Endothelial cell of umbilical vein (primary cell): ENCODE data around the gene STPG3. TPM values are rescaled to one million over a fixed set of nuclear protein-coding genes. Genes with fewer than 3 reads are reported as not detected.

Source experiments
- BruUV-seq: library from RNA; stranded (reverse); fragments of 400-500 nt; replicated peaks from 2 replicates; lab custom pipeline; 2021; lab: Mats Ljungman, UMichigan
- CTCF ChIA-PET: fragments of 300-600, 350-600 bp; sonication (Branson Sonifier 250); formaldehyde crosslinking; loops from one replicate; lab custom pipeline; 2021; ENCODE audit warnings: antibody characterized with exemption, inconsistent platforms; lab: Charles Lee
- POLR2A ChIA-PET: fragments of 300-600, 350-600 bp; sonication (Branson Sonifier 250); formaldehyde crosslinking; loops from one replicate; lab custom pipeline; 2021; ENCODE audit warnings: antibody characterized with exemption, inconsistent platforms; lab: Charles Lee
- DNase-seq: peaks from one replicate; pipeline ENCODE4 v3.0.0-alpha.2; 2011; ENCODE audit warnings: low read depth, low spot score
- FAIRE-seq: peaks from 2 replicates; lab custom pipeline; 2011; peaks lifted over from hg19 to GRCh38; lab: Jason Lieb, UNC
- H2AFZ ChIP-seq: 2 replicates; pipeline ENCODE4 v1.6.0; 2012; ENCODE audit warnings: low read depth, low read length, control low read depth, inconsistent platforms
- H3K27ac ChIP-seq: 2 replicates; pipeline ENCODE4 v1.5.1; 2011; ENCODE audit warnings: low read depth, mild to moderate bottlenecking, control low read depth, low read length, moderate library complexity; ENCODE audit not compliant: insufficient read depth
- H3K27me3 ChIP-seq, 2 experiments: 2 replicates each; pipeline versions ENCODE4 v1.6.0 to v1.6.1; 2011; ENCODE audit warnings: low read length in 2 of 2, mixed read lengths in 1 of 2; ENCODE audit not compliant: control insufficient read depth in 2 of 2, insufficient read depth in 2 of 2
- H3K36me3 ChIP-seq, 2 experiments: 2 replicates in 1 of 2; 3 replicates in 1 of 2; pipeline ENCODE4 v1.5.1; 2011; ENCODE audit warnings: low read length in 2 of 2, mild to moderate bottlenecking in 1 of 2, moderate library complexity in 1 of 2; ENCODE audit not compliant: control insufficient read depth in 2 of 2, insufficient read depth in 2 of 2; ENCODE audit errors: extremely low read depth in 1 of 2
- H3K4me1 ChIP-seq: 3 replicates; pipeline ENCODE4 v1.5.1; 2011; ENCODE audit warnings: mild to moderate bottlenecking, low read length; ENCODE audit not compliant: control insufficient read depth, insufficient read depth; ENCODE audit errors: extremely low read depth
- H3K4me2 ChIP-seq: 2 replicates; pipeline ENCODE4 v1.6.1; 2011; ENCODE audit warnings: low read length, control low read depth, mixed read lengths; ENCODE audit not compliant: insufficient read depth
- H3K4me3 ChIP-seq, 3 experiments: fragments of 200-600 bp in 1 of 3; sonication (generic), shearing (Covaris generic) in 1 of 3; replicated peaks in 1 of 3; 2 replicates each; pipeline ENCODE4 v1.5.1; 2011 to 2016; ENCODE audit warnings: control low read depth in 3 of 3, low read length in 3 of 3, mild to moderate bottlenecking in 2 of 3, inconsistent platforms in 1 of 3, low read depth in 1 of 3, moderate library complexity in 1 of 3; ENCODE audit not compliant: insufficient read depth in 1 of 3
- H3K79me2 ChIP-seq: 2 replicates; pipeline ENCODE4 v1.6.0; 2012; ENCODE audit warnings: low read length, inconsistent platforms; ENCODE audit not compliant: control insufficient read depth, insufficient read depth
- H3K9ac ChIP-seq: replicated peaks from 2 replicates; pipeline ENCODE3; 2011; ENCODE audit warnings: low read length, control low read depth; ENCODE audit not compliant: insufficient read depth; ENCODE audit errors: extremely low read depth
- H3K9me1 ChIP-seq: replicated peaks from 3 replicates; pipeline ENCODE4 v1.6.0; 2011; ENCODE audit warnings: mild to moderate bottlenecking, low read length; ENCODE audit not compliant: control insufficient read depth, insufficient read depth; ENCODE audit errors: extremely low read depth
- H3K9me3 ChIP-seq: replicated peaks from 2 replicates; pipeline ENCODE4 v1.5.1; 2012; ENCODE audit warnings: low read length, inconsistent platforms; ENCODE audit not compliant: control insufficient read depth, insufficient read depth
- H4K20me1 ChIP-seq: replicated peaks from 2 replicates; pipeline ENCODE3; 2011; ENCODE audit warnings: mild to moderate bottlenecking, low read length; ENCODE audit not compliant: control insufficient read depth, insufficient read depth; ENCODE audit errors: extremely low read depth
- EZH2 ChIP-seq: IDR thresholded peaks from 2 replicates; pipeline ENCODE4 v1.6.1; 2012; ENCODE audit warnings: borderline replicate concordance, low read depth, mild to moderate bottlenecking, moderate library complexity, low read length, inconsistent platforms; ENCODE audit not compliant: severe bottlenecking
- FOS ChIP-seq: IDR thresholded peaks from 2 replicates; pipeline ENCODE4 v1.6.1; 2011; ENCODE audit warnings: mild to moderate bottlenecking, low read length, moderate library complexity, borderline replicate concordance; ENCODE audit not compliant: insufficient read depth
- GATA2 ChIP-seq: IDR thresholded peaks from 2 replicates; pipeline ENCODE4 v1.7.0; 2011; ENCODE audit warnings: low read depth, mild to moderate bottlenecking, moderate library complexity, mixed read lengths, low read length; ENCODE audit not compliant: insufficient read length, insufficient read depth
- JUN ChIP-seq: IDR thresholded peaks from 2 replicates; pipeline ENCODE4 v1.6.1; 2011; ENCODE audit warnings: borderline replicate concordance, low read depth; ENCODE audit not compliant: insufficient read length, insufficient read depth
- MAX ChIP-seq: IDR thresholded peaks from 2 replicates; pipeline ENCODE4 v1.6.1; 2011; ENCODE audit not compliant: insufficient read depth, insufficient read length
- MYC ChIP-seq: IDR thresholded peaks from one replicate; pipeline ENCODE4 v1.6.1; 2011; ENCODE audit warnings: mild to moderate bottlenecking, low read depth, low read length
- POLR2A ChIP-seq: IDR thresholded peaks from 2 replicates; pipeline ENCODE4 v1.6.1; 2012; ENCODE audit warnings: low read depth, mild to moderate bottlenecking, control low read depth, low read length
- POLR2AphosphoS5 ChIP-seq: IDR thresholded peaks from 2 replicates; pipeline ENCODE4 v1.6.1; 2012; ENCODE audit warnings: low read depth, mild to moderate bottlenecking, control low read depth, low read length, moderate library complexity; ENCODE audit not compliant: insufficient read depth
- dilution Hi-C: fragments of 300-500 bp; cut with MboI; formaldehyde crosslinking; loops from one replicate; pipeline ENCODE4 v1.15.0; 2019; ENCODE audit warnings: low sequenced_read_pairs; ENCODE audit not compliant: extremely low pct_ligation_motif_present
- intact Hi-C: fragments of 100-400 bp; cut with micrococcal nuclease; formaldehyde crosslinking; loops from one replicate; pipeline ENCODE4 v1.10.0; 2022
- polyA plus RNA-seq, 4 experiments: library from polyadenylated mRNA; depleted of rRNA in 3 of 4; stranded (reverse) in 3 of 4; unstranded in 1 of 4; fragments of >200 nt; gene quantifications; 2 replicates each; pipeline versions ENCODE4 v1.2.1 to v1.2.3, GENCODE V29; 2011 to 2012; ENCODE audit warnings: missing spikeins in 1 of 4
- total RNA-seq: library from RNA; stranded (reverse); gene quantifications from 2 replicates; pipeline ENCODE4 v1.2.3, GENCODE V29; 2021
- TF ChIP-seq, protein P1 (sequence below), 2 donors: IDR thresholded peaks; 1 replicate in 1 of 2; 2 replicates in 1 of 2; pipeline ENCODE4 v1.5.1; 2011; ENCODE audit warnings: low read length in 2 of 2, mild to moderate bottlenecking in 2 of 2, moderate library complexity in 2 of 2, control low read depth in 1 of 2, inconsistent platforms in 1 of 2, low read depth in 1 of 2; ENCODE audit not compliant: insufficient read depth in 1 of 2; ENCODE audit errors: extremely low read depth in 1 of 2

The STPG3 gene
- total and polyA plus RNA-seq, 2 donors (not counting 3 experiments of a cell fraction or from before 2014, with no cell fraction given), result not detected

DNA sequence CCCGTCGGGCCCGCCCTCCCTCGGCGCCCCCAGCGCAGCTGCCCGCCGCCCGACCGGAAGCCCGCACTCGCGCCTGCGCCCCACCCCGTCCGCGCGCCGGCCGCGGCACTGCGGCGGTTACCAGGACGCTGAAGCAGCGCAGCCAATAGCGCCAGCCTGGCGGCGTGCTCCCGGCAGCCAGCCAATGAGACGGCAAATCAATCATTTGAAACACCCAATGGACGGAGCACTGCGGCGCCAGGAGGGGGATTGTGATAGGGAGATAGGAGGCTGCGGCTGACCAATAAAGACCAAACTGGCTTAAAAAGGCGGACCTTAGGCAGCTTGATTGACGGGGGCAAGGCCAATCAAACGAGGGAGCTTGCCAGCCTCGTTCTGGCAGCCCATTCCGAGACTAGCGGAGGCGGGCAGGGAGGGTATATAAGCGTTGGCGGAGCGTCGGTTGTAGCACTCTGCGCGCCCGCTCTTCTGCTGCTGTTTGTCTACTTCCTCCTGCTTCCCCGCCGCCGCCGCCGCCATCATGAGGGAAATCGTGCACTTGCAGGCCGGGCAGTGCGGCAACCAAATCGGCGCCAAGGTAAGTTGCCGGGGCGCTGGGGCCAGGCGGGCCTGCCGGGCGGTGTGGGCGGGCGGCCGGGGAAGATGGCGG is 10.1 kb upstream of the STPG3 start, which contains the start of gene TUBB4B:
TSS of gene TUBB4B (plus strand) at position 447 of the 649 bp plus-strand sequence. CDS start at position 521, 74 bp downstream.
- Histone ChIP-seq H3K36me3 (peaks cover 6 to 16% of the 10 kb centered on the region in 2 experiments), H3K27ac (peak within 1 kb of the TSS; percentile 71), H3K27me3 (no peaks in the 10 kb centered on the region), H3K4me2 (peak within 1 kb of the TSS; percentile 85), H3K79me2 (peaks cover 25% of the 10 kb centered on the region), H4K20me1 (no peaks in the 10 kb centered on the region), H3K9me3 (no peaks in the 10 kb centered on the region), H3K4me1 (peaks cover 13% of the 10 kb centered on the region), H3K9me1 (no peaks in the 10 kb centered on the region), H3K9ac (peak within 1 kb of the TSS; percentile 66), H3K4me3 (peak within 1 kb of the TSS; percentile 70 to 76 (median 73)), H2AFZ (peak within 1 kb of the TSS; percentile 57)
- intact Hi-C loops (loop anchor here (1.0 to 2.0 kb wide), 4 partner anchors 14 to 40 kb away; partner anchors contain the start of genes NELFB, TOR4A and TPRN), dilution Hi-C loops (no loop called here)
- FAIRE-seq, result peak; percentile 99
- DNase-seq, result peak; percentile 100
- peak; percentile 100 for TF ChIP-seq POLR2AphosphoS5
- TF ChIP-seq JUN, result no peak
- peak; percentile 99 for TF ChIP-seq POLR2A
- CTCF ChIA-PET, result interaction anchor here (1.0 to 2.1 kb wide), 7 partner anchors 13 to 194 kb away, joined by 3 to 7 read pairs (median 4); partner anchors contain the start of genes DPP7, NELFB and RNF224
- BruUV-seq, result no TSS peak
- POLR2A ChIA-PET, result interaction anchor here (0.6 to 5.0 kb wide), 26 partner anchors 9 to 431 kb away, joined by 3 to 66 read pairs (median 4); partner anchors contain the start of genes ANAPC2, MAN1B1, NELFB and PAXX

DNA sequence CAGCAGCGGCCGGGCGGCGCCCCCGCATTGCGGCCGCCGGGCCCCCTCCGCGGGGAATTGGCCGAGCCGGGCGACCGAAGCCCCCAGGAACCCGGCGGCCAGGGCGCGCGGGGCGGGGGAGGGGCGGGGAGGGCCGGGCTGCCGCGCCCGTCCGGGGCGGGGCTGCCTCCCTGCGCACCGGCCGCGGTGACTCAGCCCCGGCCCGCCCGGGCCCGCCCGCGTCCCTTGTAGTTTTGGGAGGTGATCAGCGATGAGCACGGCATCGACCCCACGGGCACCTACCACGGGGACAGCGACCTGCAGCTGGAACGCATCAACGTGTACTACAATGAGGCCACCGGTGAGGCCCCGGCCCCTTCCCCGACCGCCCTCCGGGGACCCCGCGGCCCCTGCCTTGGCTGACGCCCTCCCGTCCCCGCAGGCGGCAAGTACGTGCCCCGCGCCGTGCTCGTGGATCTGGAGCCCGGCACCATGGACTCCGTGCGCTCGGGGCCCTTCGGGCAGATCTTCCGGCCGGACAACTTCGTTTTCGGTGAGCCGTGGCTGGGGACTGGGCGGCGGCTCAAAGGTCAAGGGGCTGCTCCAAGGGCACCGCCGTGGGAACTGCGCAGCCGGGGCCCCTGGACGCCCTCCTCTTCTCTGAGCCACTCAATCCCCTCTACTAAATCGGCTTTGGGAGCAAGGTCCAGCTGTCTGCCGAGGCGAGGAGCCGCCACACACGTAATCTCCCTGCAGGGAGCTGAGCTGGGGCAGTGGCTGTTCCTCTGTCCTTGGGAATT is 9.4 kb upstream of the STPG3 start:
- Histone ChIP-seq H3K9ac (peak overlapping the region; percentile 66), H3K4me1 (peaks cover 13% of the 10 kb centered on the region), H3K4me2 (peak overlapping the region; percentile 85), H4K20me1 (no peaks in the 10 kb centered on the region), H3K9me1 (no peaks in the 10 kb centered on the region), H3K79me2 (peaks cover 25% of the 10 kb centered on the region), H3K27me3 (no peaks in the 10 kb centered on the region), H3K4me3 (peak overlapping the region; percentile 70 to 73 (median 72)), H3K36me3 (peaks cover 6 to 16% of the 10 kb centered on the region in 2 experiments), H2AFZ (no peak overlapping the region), H3K27ac (peak overlapping the region; percentile 46), H3K9me3 (no peaks in the 10 kb centered on the region)
- CTCF ChIA-PET, result interaction anchor here (0.9 to 1.6 kb wide), 3 partner anchors 13 to 195 kb away, joined by 4 to 6 read pairs (median 4); partner anchors contain the start of gene NELFB
- TF ChIP-seq, protein P1, sequence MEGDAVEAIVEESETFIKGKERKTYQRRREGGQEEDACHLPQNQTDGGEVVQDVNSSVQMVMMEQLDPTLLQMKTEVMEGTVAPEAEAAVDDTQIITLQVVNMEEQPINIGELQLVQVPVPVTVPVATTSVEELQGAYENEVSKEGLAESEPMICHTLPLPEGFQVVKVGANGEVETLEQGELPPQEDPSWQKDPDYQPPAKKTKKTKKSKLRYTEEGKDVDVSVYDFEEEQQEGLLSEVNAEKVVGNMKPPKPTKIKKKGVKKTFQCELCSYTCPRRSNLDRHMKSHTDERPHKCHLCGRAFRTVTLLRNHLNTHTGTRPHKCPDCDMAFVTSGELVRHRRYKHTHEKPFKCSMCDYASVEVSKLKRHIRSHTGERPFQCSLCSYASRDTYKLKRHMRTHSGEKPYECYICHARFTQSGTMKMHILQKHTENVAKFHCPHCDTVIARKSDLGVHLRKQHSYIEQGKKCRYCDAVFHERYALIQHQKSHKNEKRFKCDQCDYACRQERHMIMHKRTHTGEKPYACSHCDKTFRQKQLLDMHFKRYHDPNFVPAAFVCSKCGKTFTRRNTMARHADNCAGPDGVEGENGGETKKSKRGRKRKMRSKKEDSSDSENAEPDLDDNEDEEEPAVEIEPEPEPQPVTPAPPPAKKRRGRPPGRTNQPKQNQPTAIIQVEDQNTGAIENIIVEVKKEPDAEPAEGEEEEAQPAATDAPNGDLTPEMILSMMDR (IDR thresholded peaks at IDR 0.05; ENCODE audit: extremely low read depth in 1 of 2, insufficient read depth in 1 of 2, low read depth in 1 of 2, low read length in 2 of 2), result no peak
- TF ChIP-seq FOS, result no peak
- TF ChIP-seq POLR2AphosphoS5, result no peak
- TF ChIP-seq MAX, result no peak
- TF ChIP-seq POLR2A, result no peak
- no peak for TF ChIP-seq MYC
- no peak for TF ChIP-seq GATA2
- TF ChIP-seq JUN, result no peak
- no peak for TF ChIP-seq EZH2
- intact Hi-C loops (loop anchor here (1.0 to 2.0 kb wide), 3 partner anchors 18 to 41 kb away; partner anchors contain the start of genes TOR4A and TPRN), dilution Hi-C loops (no loop called here)
- FAIRE-seq (no peak), DNase-seq (peak; percentile 18)
- POLR2A ChIA-PET, result interaction anchor here (0.7 to 5.0 kb wide), 14 partner anchors 8 to 155 kb away, joined by 3 to 66 read pairs (median 5); partner anchors contain the start of genes MAN1B1, NELFB, RNF208 and STPG3
- TSS peak; percentile 46 for BruUV-seq
